ENCODE measurements around the gene SEMA5A. TPM values are rescaled to one million over a fixed set of nuclear protein-coding genes. Genes with fewer than 3 reads are reported as not detected.

SEMA5A gene
- total RNA-seq, 1 donor from 2014 or later, result 4.0 TPM

DNA sequence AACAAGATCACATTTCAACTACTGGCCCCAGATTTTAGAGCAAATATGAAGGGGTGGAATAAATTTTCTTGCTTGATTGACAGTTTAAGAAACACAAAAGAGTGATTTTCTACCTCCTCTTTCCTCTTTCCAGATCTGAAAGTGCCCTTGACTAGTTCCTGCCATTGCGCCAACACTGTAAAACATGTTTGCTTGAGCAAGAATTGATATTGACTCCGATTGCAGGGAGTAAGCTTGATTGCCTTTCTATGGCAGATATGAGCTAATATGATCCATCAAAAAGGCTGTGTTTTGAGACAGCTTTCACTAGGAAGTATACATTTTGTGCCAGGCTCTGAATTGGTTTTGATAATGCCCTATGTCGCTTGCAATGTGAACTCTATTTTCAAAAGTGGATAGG lies 508.8 kb downstream of the SEMA5A start:
- Mint-ChIP-seq H3K27ac (no peak overlapping the region), H3K4me1 (ENCODE audit: low read depth) (peaks cover 21% of the 10 kb centered on the region), H3K36me3 (ENCODE audit: insufficient read depth) (no peaks in the 10 kb centered on the region), H3K27me3 (peaks cover 56% of the 10 kb centered on the region), H3K4me3 (ENCODE audit: low read depth) (no peak overlapping the region), H3K9me3 (ENCODE audit: low read depth) (peaks cover 3% of the 10 kb centered on the region)
- TF ChIP-seq, protein P1, sequence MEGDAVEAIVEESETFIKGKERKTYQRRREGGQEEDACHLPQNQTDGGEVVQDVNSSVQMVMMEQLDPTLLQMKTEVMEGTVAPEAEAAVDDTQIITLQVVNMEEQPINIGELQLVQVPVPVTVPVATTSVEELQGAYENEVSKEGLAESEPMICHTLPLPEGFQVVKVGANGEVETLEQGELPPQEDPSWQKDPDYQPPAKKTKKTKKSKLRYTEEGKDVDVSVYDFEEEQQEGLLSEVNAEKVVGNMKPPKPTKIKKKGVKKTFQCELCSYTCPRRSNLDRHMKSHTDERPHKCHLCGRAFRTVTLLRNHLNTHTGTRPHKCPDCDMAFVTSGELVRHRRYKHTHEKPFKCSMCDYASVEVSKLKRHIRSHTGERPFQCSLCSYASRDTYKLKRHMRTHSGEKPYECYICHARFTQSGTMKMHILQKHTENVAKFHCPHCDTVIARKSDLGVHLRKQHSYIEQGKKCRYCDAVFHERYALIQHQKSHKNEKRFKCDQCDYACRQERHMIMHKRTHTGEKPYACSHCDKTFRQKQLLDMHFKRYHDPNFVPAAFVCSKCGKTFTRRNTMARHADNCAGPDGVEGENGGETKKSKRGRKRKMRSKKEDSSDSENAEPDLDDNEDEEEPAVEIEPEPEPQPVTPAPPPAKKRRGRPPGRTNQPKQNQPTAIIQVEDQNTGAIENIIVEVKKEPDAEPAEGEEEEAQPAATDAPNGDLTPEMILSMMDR (IDR thresholded peaks at IDR 0.05; ENCODE audit: unreplicated experiment), result no peak
- no peak for DNase-seq (ENCODE audit: low spot score, unreplicated experiment)

DNA sequence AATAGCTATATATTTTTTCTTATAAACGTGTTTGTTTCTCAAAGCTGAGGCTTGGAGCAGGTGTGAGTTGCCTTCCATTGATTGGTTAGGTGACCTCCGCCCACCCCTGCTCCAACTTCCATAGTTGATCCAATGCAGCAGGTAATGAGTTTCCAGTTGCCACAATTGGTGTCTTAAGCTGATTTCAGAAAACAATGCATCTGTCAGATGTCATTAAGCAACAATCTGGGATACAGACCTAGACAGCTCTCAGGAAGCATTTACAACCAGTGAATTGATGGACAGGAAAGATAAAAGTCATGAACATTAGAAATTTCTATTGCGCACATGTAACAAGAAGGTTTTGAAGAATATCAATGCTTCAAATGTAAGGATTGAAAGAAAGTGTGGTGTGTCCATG lies 510.5 kb downstream of the SEMA5A start:
- Mint-ChIP-seq H3K4me1 (ENCODE audit: low read depth) (peaks cover 25% of the 10 kb centered on the region), H3K27me3 (peaks cover 48% of the 10 kb centered on the region), H3K27ac (no peak overlapping the region), H3K9me3 (ENCODE audit: low read depth) (peaks cover 3% of the 10 kb centered on the region), H3K4me3 (ENCODE audit: low read depth) (no peak overlapping the region), H3K36me3 (ENCODE audit: insufficient read depth) (no peaks in the 10 kb centered on the region)
- TF ChIP-seq, protein P1 (IDR thresholded peaks at IDR 0.05; ENCODE audit: unreplicated experiment), result no peak
- DNase-seq (ENCODE audit: low spot score, unreplicated experiment), result no peak

DNA sequence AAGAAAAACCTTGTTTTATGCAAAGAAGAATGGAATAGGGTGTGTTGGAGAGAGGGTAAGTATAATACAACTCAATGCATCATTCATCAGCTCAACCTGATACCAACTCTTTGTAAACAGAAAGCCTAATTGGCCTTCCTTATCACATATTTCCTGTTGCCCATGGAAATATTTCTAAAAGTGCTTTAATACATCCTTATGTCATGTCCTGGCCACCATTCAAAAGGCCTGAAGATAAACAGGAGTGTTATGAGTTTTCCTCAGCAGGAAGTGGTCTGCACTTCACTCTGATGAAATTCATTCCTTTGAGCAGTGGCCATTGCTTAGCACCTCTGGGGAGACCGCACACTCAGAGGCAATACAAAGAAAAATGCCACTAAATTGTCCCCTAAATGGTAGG lies 511.2 kb downstream of the SEMA5A start:
- H3K4me1 Mint-ChIP-seq (ENCODE audit: low read depth), result peaks cover 26% of the 10 kb centered on the region
- DNase-seq (ENCODE audit: low spot score, unreplicated experiment), result no peak
- no peak overlapping the region for H3K27ac Mint-ChIP-seq
- peaks cover 3% of the 10 kb centered on the region for H3K9me3 Mint-ChIP-seq (ENCODE audit: low read depth)
- TF ChIP-seq, protein P1 (IDR thresholded peaks at IDR 0.05; ENCODE audit: unreplicated experiment), result no peak
- no peak overlapping the region for H3K4me3 Mint-ChIP-seq (ENCODE audit: low read depth)
- H3K27me3 Mint-ChIP-seq, result peaks cover 41% of the 10 kb centered on the region
- no peaks in the 10 kb centered on the region for H3K36me3 Mint-ChIP-seq (ENCODE audit: insufficient read depth)

DNA sequence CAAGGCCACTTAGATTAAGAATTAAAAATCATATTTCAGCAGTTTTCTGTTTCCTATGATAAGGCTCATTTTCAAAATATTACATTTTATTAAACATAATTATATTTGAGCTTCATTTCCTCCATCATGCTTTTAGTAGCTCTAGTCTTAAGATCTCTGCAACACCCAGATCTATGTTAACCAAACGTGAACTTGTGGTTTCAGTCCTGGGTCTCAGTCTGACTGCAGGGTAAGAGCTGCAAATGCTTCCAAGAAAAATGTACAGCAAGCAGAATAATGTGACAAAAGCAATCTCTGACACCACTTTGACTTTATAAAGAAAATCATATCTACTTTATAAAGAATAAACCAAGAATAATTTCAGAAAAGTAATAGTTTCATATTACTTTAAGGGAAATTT lies 512.4 kb downstream of the SEMA5A start:
- DNase-seq (ENCODE audit: low spot score, unreplicated experiment), result no peak
- Mint-ChIP-seq H3K4me3 (ENCODE audit: low read depth) (no peak overlapping the region), H3K9me3 (ENCODE audit: low read depth) (no peaks in the 10 kb centered on the region), H3K4me1 (ENCODE audit: low read depth) (peaks cover 26% of the 10 kb centered on the region), H3K27me3 (peaks cover 35% of the 10 kb centered on the region), H3K27ac (no peak overlapping the region), H3K36me3 (ENCODE audit: insufficient read depth) (no peaks in the 10 kb centered on the region)
- TF ChIP-seq, protein P1 (IDR thresholded peaks at IDR 0.05; ENCODE audit: unreplicated experiment), result no peak

DNA sequence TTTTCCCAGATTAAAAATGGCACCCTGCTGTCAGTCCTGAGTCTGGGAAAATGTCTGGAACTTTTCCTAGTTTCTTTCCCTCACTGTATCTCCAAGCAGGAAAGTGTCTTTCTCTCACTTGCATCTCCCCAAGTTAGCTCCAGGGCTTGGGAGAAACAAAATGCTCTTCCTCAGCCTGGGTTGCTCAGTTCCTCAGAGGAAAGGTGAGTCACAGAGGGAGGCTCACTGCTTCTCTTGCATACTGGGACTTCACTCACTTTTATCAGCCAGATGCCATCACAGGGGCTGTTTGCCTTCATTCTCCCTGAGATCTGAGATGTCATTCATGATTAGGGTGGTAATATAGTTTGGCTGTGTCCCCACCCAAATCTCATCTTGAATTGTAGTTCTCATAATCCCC lies 519.9 kb downstream of the SEMA5A start:
- H3K4me1 Mint-ChIP-seq (ENCODE audit: low read depth), result peaks cover 5% of the 10 kb centered on the region
- H3K4me3 Mint-ChIP-seq (ENCODE audit: low read depth), result no peak overlapping the region
- H3K9me3 Mint-ChIP-seq (ENCODE audit: low read depth), result peaks cover 39% of the 10 kb centered on the region
- TF ChIP-seq, protein P1 (IDR thresholded peaks at IDR 0.05; ENCODE audit: unreplicated experiment), result no peak
- H3K36me3 Mint-ChIP-seq (ENCODE audit: insufficient read depth), result peaks cover 1% of the 10 kb centered on the region
- no peak overlapping the region for H3K27ac Mint-ChIP-seq
- no peaks in the 10 kb centered on the region for H3K27me3 Mint-ChIP-seq
- no peak for DNase-seq (ENCODE audit: low spot score, unreplicated experiment)
